ENCODE data around the gene PLA2G6.

Gene PLA2G6

GRCh38 chr22:38214302-38215056 lies 32.8 kb upstream of the PLA2G6 start:
- no peak for DNase-seq

- DNase-seq, result no peak
Measured at GRCh38 chr22:38213990-38214301, 32.3 kb upstream of the PLA2G6 start.

GRCh38 chr22:38213319-38213989 lies 31.8 kb upstream of the PLA2G6 start:
- no peak for DNase-seq

GRCh38 chr22:38212442-38212841 lies 30.8 kb upstream of the PLA2G6 start:
- DNase-seq, result no peak

- no peak for DNase-seq
Measured at GRCh38 chr22:38211556-38211955, 29.9 kb upstream of the PLA2G6 start.

- no peak for DNase-seq
Measured at GRCh38 chr22:38208551-38208968, 26.9 kb upstream of the PLA2G6 start.

GRCh38 chr22:38207898-38208432 lies 26.3 kb upstream of the PLA2G6 start:
- DNase-seq, result no peak

- no peak for DNase-seq
Measured at GRCh38 chr22:38205261-38206128, 23.9 kb upstream of the PLA2G6 start.

- DNase-seq, result no peak
Measured at GRCh38 chr22:38204784-38205183, 23.2 kb upstream of the PLA2G6 start.

GRCh38 chr22:38203855-38204514 lies 22.4 kb upstream of the PLA2G6 start:
- DNase-seq, result no peak

- DNase-seq, result no peak
Measured at GRCh38 chr22:38203090-38203810, 21.6 kb upstream of the PLA2G6 start.

- peak; percentile 63 for DNase-seq
Measured at GRCh38 chr22:38202437-38203089, 20.9 kb upstream of the PLA2G6 start.

GRCh38 chr22:38201711-38202436 lies 20.2 kb upstream of the PLA2G6 start, which contains the start of gene MAFF:
Gene MAFF, plus strand, starts transcription at chr22:38201994. Its CDS starts 11,860 bp downstream, at chr22:38213854.
- DNase-seq, result peak; percentile 79

- DNase-seq, result no peak
Measured at GRCh38 chr22:38201371-38201710, 19.7 kb upstream of the PLA2G6 start.

- DNase-seq, result no peak
Measured at GRCh38 chr22:38199826-38200559, 18.4 kb upstream of the PLA2G6 start.

GRCh38 chr22:38196791-38197419 lies 15.3 kb upstream of the PLA2G6 start:
- no peak for DNase-seq

GRCh38 chr22:38193580-38193979 lies 11.9 kb upstream of the PLA2G6 start:
- no peak for DNase-seq

GRCh38 chr22:38192475-38192863 lies 10.8 kb upstream of the PLA2G6 start:
- no peak for DNase-seq

- no peak for DNase-seq
Measured at GRCh38 chr22:38191731-38192474, 10.3 kb upstream of the PLA2G6 start.
